HG03045 (cell line): ENCODE results near the gene PIAS4.

Experiments
- ATAC-seq: cut with Tn5 transposase; IDR thresholded peaks from one replicate; pipeline ENCODE4 v1.9.1; 2021; ENCODE audit warnings: mild to moderate bottlenecking, moderate library complexity; ENCODE audit not compliant: unreplicated experiment

PIAS4 gene

GRCh38 chr19:3976495-3977241, 30.9 kb upstream of the PIAS4 start:
- no peak for ATAC-seq

- no peak for ATAC-seq
These were observed 30.0 kb upstream of the PIAS4 start for GRCh38 chr19:3977242-3978143.

GRCh38 chr19:3978145-3978544, 29.4 kb upstream of the PIAS4 start:
- no peak for ATAC-seq

GRCh38 chr19:3979289-3979673, 28.3 kb upstream of the PIAS4 start:
- ATAC-seq: no peak

- no peak for ATAC-seq
These were observed 27.7 kb upstream of the PIAS4 start for GRCh38 chr19:3979674-3980352.

- ATAC-seq: no peak
These were observed 26.9 kb upstream of the PIAS4 start for GRCh38 chr19:3980353-3981251.

GRCh38 chr19:3981373-3981735, 26.2 kb upstream of the PIAS4 start:
- ATAC-seq: no peak

- no peak for ATAC-seq
These were observed 25.5 kb upstream of the PIAS4 start for GRCh38 chr19:3981736-3982681.

- ATAC-seq: no peak
These were observed 24.6 kb upstream of the PIAS4 start for GRCh38 chr19:3982701-3983541.

GRCh38 chr19:3983542-3983914, 24.0 kb upstream of the PIAS4 start:
- ATAC-seq: no peak

- ATAC-seq: no peak
These were observed 23.5 kb upstream of the PIAS4 start for GRCh38 chr19:3983936-3984583.

GRCh38 chr19:3984584-3984907, 23.0 kb upstream of the PIAS4 start:
- ATAC-seq: no peak

- peak; percentile 57 for ATAC-seq
These were observed 22.5 kb upstream of the PIAS4 start, which contains the start of gene EEF2 for GRCh38 chr19:3984908-3985642. EEF2 (minus strand) TSS chr19:3985463; CDS start chr19:3985380, 83 bp downstream.

GRCh38 chr19:3985643-3986259, 21.8 kb upstream of the PIAS4 start:
- no peak for ATAC-seq

GRCh38 chr19:3986260-3987041, 21.1 kb upstream of the PIAS4 start:
- no peak for ATAC-seq
